Suprapubic skin (tissue), 4 donors: ENCODE measurements around the gene C3orf85.

Source experiments
- EP300 ChIP-seq: sonication (generic); formaldehyde crosslinking; IDR thresholded peaks from one replicate; pipeline ENCODE4 v1.6.1; 2017; ENCODE audit warnings: antibody characterized with exemption
- POLR2A ChIP-seq, 2 donors: fragments of 450-650 bp; IDR thresholded peaks; one replicate each; pipeline ENCODE4 v1.6.1; 2017; ENCODE audit warnings: antibody characterized with exemption in 2 of 2, mild to moderate bottlenecking in 2 of 2, moderate library complexity in 2 of 2
- POLR2AphosphoS5 ChIP-seq, 3 donors: sonication (generic); formaldehyde crosslinking; IDR thresholded peaks; one replicate each; pipeline ENCODE4 v1.6.1; 2017; ENCODE audit warnings: antibody characterized with exemption in 3 of 3
- TF ChIP-seq, protein P1 (sequence below), 2 donors: fragments of 200-600 bp in 1 of 2; fragments of 450-650 bp in 1 of 2; sonication (generic) in 1 of 2; IDR thresholded peaks; one replicate each; pipeline ENCODE4 v1.5.1; 2016 to 2019; ENCODE audit warnings: antibody characterized with exemption in 2 of 2, mild to moderate bottlenecking in 1 of 2, moderate library complexity in 1 of 2

DNA sequence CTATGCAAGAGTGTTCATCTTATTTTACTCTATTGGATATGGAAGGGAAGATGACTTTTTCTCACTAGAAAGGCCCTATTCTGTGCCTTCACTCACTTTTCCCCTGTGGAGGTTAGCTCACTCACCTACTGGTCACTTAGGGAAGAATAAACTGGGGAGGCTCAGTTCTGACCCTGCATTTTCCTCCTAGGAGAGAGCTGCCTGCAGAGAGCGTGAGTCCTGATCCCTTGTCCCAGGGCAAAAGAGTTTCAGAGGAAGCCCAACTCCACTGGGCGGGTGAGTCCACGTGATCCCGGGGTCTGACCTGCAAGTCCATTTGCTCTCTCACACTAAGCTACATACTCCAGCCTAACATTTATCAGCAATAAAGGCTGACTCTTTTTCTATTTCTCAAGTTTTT lies 26.9 kb upstream of the C3orf85 start:
- TF ChIP-seq, protein P1, sequence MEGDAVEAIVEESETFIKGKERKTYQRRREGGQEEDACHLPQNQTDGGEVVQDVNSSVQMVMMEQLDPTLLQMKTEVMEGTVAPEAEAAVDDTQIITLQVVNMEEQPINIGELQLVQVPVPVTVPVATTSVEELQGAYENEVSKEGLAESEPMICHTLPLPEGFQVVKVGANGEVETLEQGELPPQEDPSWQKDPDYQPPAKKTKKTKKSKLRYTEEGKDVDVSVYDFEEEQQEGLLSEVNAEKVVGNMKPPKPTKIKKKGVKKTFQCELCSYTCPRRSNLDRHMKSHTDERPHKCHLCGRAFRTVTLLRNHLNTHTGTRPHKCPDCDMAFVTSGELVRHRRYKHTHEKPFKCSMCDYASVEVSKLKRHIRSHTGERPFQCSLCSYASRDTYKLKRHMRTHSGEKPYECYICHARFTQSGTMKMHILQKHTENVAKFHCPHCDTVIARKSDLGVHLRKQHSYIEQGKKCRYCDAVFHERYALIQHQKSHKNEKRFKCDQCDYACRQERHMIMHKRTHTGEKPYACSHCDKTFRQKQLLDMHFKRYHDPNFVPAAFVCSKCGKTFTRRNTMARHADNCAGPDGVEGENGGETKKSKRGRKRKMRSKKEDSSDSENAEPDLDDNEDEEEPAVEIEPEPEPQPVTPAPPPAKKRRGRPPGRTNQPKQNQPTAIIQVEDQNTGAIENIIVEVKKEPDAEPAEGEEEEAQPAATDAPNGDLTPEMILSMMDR (IDR thresholded peaks at IDR 0.05) = no peak
- TF ChIP-seq POLR2A (IDR thresholded peaks at IDR 0.05) (no peak), EP300 (no peak), POLR2AphosphoS5 (IDR thresholded peaks at IDR 0.05) (no peak)
